Activated T-cell treated with anti-CD3 and anti-CD28 coated beads for 48 hours (primary cell): Measurements from ENCODE around the gene FGF4.

Experiments
- DNase-seq: peaks from one replicate; pipeline ENCODE4 v3.0.0-alpha.2; 2020; ENCODE audit warnings: low read depth

The FGF4 gene

DNA sequence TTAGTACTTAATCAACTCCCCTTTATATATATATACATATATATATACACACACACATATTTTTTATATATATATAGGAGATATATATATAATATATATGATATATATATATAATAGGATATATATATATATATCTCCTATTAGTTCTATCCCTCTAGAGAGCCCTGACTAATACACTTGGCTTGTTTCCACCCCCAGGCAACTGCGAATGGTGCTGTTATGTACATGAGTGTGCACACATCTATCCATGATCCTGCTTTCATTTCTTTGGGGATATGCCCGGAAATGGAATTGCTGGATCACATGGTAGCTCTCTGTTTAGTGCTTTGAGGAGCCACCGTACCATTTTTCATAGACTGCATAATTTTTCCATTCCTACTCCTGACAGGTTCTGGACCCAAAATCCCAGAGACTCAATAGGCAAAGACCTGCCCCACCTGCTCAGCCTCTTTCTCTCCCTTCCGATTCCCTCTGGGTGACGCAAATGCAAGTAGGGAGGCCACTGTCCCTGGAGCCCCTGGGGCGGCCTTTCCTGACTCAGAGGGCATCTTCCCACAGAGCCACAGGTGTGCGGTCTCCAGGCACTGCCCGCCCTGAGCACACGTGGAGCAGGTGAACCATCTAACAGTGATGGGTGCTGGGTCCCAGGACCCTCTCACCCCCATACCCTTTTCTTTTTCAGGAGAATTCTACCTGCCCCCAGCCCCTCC lies 32.1 kb upstream of the FGF4 start:
- DNase-seq: no peak

DNA sequence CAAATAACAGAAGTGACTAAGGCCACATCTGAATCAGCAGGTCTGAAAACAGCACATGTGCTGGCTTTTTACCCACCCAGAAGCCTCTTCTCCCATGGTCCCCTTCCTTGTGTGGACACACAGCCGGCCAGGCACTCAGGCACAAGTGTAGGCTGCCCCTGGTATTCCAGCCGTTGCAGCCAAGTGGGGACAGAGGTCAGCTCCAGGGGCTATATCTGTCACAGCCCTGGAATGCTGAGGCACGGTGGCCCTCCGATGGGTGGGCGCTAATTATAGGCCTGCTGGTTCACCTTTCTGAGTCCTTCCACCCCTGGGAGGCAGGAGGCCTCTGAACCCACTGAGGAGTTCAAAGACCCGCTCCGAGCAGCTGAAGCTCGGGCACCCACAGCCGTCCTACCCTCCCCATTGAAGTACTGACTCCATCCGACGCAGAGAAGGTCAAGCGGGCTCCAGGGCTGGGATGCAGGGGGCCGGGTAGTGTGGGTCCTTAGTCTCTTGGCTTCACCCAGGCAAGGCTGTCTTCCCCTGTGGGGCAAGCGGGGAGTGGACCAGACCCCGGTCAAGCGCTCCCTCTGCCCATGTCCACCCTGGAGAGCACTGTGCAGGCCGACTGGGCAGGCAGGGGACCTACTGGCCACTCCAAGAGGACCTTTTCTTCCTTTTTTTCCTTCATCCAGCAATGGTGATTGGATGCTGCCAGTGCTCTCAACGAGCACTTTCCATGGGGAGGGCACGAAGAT lies 29.8 kb upstream of the FGF4 start:
- DNase-seq: no peak

DNA sequence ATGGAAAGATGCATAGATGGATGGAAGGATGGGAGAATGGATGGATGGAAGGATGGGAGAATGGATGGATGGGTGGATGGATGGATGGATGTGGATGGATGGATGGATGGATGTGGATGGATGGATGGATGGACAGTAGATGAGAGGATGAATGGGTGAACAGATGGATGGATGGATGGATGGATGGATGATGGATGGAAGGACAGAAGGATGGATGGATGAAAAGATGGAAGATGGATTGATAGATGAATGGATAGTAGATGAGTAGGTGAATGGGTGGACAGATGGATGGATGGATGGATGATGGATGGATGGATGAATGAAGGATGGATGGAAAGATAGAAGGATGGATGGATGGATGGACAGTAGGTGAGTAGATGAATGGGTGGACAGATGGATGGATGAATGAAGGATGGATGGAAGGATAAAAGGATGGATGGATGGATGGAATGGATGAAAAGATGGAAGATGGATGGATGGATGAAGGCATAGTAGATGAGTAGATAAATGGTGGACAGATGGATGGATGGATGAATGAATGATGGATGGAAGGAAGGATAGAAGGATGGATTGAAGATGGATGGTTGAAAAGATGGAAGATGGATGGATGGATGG lies 28.6 kb upstream of the FGF4 start:
- no peak for DNase-seq

DNA sequence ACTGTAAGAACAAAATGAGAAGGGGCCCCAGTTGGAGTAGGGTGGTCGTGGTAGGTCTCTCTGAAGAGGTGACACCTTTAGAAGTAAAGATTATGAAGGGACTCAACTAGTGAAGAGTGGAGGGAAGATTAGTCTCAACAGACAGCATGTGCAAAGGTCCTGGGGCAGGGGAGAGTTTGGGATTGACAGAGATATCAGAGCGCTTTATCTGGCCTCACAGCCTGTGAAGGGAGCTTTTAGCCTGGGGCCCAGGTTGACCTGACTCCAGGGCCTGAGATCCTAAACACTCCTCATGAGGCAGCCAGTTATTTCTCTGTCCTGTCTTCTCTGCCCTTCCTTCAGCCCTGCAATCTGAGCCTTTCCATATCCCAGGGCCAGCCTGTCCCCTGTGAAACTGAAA lies 27.9 kb upstream of the FGF4 start:
- no peak for DNase-seq

DNA sequence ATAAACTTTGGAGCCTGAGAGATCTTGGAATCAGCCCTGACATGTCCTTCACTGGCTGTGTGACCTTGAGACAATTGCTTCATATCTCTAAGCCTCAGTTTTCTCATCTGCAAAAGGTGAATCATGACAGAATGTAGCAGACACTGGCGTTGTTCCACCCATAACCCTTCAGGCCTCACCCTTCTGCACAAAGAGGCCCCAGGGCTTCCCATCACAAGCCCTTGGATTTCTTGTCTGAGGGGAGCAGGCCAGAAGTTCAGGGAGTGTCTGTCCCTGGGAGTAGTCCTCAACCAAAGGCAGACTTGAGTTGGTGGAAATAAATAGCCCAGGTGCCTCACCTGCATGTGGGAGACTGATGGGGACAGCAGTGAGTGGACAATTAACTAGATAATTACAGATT lies 27.4 kb upstream of the FGF4 start:
- no peak for DNase-seq

DNA sequence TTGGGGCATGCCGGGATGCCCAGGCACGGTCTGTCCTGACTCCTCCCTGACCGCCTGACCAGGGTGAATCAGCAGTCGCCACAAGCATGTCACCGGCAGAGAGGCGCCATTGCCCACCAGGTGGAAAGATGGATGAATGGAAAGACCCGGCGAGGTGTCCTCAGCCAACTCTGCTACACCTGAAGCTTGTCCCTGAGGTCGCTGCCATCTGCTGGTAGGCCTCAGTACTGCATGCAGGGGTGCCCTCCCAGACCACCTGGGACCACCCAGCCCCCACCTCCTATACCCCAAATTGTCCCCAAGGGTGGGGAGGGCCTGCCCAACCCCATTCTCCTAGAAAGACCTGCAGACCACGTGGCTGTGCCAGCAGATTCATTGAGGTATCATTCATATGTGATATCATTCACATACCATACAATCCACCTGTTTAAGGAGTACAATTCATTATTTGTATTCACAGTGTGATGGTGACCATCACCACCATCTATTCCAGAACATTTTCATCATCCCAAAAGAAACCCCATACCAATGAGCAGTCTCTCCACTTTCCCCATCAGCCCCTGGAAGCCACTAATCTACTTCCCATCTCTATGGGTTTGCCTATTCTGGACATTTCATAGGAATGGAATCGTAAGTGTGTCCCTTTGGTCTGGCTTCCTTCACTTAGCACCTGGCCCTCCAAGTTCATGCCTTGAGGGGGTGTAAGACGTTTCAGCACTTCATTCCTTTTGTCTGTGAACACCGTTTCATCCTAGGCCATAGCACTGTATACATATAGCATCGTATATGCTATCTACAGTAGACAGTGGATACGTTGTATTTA lies 26.6 kb upstream of the FGF4 start:
- peak; percentile 28 for DNase-seq

DNA sequence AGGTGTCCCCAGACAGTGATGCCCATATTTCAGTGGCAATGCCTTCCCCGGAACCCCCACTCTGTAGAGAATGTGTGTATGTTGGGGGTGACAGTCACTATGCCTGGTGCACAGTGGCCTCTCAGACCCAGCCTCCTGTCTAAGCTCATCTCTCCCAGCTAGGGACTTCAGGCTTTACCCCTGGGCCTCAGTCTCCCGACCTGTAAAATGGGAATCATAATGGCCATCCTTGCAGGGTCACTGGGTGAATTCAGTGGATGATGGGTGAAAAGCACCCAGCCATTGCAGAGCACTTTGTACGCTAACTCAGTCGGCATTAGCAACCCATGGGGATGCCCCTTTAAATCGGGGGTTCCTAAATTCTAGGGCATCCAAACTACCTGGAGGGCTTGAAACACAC lies 25.1 kb upstream of the FGF4 start:
- no peak for DNase-seq

DNA sequence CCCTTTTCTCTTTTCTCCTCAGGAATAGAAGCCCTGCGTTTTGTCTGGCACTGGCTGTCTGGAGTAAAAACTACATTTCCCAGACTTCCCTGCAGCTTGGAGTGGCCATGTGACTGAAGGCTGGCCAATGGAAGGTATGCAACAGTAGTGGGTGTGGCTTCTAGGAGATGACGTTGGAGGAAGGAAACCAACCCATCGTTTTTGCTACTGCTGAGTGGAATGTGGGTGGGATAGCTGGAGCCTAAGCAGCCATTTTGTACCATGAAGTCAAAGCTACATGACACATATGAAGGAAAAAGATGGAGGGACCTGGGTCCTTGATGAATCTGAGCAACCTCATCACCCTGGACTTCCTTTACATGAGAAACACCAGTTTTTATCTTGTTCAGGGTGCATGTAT lies 24.4 kb upstream of the FGF4 start:
- no peak for DNase-seq

DNA sequence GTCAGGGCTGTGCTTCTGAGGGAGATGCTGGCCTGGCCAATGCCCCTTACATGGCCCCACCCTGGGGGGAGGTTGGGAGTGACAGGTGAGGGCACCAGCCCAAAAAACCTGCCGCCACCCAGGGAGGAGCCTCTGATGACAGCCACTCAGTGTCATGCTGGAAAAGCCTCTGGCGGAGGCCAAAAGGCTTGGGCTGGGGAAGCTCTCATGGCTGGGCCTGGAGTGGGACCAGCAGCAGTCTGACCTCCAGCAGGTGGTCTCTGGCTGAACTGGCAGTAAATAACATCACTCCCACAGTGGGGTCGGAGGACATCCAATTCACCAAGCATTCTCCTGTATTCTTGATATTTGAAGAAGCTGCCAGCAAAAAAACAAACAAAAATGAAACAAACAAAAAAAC lies 24.0 kb upstream of the FGF4 start:
- no peak for DNase-seq

DNA sequence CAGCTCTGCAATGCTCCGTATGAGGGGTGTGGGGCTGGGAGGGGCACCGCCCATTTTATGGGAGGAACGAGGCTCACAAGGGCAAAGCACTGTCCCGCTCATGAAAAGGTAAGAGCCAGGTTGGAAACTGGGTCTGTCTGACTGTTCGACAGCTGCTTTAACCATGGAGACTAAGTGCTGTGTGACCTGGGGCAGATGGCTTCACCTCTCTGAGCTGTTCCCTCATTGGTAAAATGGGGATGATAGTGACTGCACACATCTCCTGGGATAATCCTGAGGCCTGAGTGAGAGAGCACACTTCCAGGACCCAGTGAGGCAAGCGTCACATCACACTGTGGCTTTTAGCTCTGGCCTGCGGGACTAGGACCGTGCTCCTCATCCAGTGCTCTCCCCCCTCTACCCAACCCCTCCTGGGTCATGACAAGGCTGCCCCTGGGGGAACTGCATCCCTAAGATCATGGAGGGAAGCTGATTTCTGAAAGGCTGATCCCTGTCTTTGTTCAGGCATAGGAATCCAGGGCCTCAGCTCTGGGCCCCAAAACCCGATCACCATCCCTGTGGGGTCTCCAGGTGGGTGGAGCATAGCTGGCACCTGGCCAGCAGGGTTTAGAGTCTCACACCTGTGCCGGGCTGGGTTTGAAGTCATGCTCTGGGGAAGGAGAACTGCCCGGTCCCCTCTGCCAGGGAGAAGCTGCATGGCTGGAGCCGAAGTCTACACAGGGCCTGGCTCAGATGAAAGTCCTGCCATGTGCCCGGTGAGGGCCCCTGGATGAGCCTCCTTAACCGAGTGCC lies 22.8 kb upstream of the FGF4 start:
- DNase-seq: no peak

DNA sequence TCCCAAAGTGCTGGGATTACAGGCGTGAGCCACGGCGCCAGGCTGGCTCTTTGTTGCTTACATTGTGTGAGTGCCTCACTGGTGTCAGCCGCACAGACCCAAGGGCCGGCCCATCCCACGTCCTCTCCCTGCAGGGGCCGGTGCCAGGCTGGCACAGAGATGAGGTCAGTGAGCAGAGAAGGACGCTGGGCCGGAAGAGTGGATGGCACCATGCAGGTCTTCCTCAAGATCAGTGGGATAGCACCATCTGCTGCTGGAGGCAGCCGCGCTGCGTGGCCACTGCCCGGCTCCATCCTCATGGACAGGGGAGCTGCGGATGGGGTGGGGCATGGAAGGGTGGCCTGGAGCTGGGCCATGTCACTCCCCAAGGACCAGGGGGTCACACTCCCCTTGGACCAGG lies 22.0 kb upstream of the FGF4 start:
- no peak for DNase-seq

DNA sequence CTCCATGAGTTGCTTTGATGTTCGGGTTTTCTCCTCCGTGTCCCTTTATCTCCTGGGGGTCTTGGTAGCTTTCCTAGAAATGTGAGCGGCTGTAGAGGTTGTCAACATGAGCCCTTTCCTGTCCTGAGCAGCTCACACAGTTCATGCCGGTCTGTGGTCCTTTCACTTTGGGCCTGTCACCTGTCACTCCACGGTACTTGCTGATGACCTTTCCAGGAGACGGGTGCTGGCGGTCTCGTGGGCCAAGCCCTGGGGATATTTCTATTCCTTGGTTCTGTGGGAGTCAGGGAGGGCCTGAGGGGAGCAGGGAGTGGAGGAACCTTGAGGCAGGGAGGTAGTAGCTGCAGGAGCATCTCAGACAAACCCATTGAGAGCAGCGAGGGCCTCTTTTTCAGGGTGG lies 20.9 kb upstream of the FGF4 start:
- no peak for DNase-seq

DNA sequence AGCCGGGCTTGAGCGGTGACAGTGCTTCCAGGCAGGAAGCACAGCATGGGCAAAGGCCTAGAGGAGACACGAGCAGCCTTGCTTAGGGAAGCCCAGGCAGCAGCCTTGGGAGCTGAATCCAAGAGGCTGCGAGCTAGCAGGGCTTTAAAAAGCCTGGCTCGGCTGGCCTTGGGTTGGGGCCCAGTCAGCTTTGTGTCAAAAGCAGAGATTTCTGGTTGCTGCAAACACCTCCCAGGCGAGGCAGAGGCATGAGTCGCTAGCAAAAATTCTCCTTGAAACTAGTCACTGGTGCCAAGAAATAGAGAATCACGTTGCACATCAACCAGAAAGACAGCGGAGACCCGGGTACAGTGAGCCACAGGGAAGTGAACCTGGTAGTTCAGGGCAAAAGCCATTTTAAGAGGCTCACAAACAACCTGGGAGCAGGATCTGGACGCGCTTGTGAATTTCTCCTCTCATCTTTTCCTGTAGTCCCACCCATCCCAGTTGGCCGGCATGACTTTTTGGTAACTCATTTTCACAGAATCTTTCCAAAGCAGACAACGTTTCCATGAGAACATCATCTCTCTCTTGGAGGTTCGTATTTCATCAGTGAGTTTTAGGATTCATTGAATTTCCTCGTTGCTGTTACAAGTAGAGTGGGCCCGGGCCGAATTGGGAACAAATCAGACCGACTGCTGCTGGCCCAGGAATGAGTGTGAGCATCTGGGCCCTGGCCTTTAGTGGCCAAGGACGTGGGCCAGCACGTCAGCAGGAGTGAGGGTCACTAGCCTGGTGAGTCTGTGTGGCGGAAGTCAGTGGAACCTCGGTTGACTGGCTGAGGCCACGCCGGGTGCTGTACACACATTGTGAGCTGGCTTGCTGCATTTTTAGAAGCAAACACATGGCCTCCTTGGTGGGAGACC lies 16.4 kb upstream of the FGF4 start:
- DNase-seq: no peak

DNA sequence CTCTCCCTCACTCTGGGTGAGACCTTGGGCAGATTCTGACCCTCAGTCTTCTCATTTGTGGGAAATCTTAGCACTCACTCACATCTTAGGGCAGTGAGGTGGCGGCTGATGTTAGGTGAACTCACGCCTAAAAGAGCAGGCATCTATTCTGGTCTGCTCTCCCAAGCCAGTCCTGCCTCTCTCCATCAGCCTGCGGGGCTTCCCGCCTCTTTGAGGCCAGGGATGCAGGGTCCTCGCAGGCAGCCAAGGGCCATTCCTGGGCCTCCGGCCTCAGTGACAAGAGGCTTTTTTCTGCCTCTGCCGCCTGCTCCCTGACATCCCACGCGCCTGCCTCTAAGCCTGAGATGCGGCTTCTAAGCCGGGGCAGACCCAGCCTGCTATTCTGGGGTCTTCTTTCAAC lies 13.8 kb upstream of the FGF4 start:
- no peak for DNase-seq

DNA sequence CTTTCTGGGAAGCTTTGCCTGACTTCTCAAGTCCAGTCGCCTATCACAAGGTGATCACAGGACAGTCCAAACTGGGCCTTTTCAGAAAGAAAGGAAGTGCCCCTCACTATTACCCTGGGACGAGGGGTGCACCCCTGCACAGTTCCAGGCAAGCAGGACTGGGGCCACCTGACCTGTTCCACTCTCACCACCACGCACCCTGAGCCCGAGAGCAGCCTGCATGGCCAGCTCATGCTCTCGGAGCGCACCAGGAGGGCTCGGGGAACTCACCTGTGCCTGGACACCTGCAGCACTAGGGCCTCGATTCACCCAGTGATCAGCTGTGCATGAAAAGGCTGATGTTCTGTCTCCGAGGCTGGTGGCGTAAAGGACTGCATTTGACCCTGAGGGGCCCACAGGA lies 12.8 kb upstream of the FGF4 start:
- no peak for DNase-seq

DNA sequence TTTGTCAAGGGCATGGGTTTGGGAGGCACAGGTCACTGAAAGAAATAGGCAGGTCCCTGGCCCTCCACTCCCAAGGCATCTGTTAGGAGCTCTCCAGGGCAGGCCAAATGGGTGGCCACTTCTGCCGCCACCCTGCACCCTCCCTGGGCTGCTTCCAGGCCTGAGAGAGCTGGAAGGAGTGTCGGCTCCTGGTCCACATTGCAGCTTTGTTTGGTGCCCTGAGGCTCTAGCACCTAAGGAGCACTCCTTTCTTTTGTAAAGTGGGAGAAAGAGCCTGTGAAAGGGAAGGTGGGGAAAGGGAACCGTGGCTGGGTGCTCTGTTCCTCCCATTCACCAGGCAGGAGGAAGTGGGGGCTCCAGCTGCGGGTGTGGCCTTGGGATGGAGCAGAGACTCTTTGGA lies 12.3 kb upstream of the FGF4 start:
- DNase-seq: no peak

DNA sequence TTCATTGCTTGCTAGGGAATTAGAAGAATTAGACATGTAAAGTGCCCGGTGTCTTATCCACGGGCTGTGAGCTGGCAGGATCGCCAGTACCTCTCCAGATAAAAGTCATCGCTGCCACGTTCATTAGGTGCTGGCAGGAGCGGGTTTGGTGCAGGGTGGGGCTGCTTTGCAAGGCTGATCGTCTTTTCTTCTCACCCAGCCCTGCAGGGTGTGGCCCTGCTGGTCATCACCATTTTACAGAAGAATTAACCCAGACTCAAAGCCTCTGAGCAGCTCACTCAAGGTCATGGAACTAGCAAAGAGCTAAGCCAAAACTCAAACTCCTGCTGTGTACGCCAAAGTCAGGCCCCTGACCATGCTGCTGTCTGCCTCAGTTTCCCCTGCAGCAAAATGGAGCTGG lies 6.1 kb upstream of the FGF4 start:
- no peak for DNase-seq

DNA sequence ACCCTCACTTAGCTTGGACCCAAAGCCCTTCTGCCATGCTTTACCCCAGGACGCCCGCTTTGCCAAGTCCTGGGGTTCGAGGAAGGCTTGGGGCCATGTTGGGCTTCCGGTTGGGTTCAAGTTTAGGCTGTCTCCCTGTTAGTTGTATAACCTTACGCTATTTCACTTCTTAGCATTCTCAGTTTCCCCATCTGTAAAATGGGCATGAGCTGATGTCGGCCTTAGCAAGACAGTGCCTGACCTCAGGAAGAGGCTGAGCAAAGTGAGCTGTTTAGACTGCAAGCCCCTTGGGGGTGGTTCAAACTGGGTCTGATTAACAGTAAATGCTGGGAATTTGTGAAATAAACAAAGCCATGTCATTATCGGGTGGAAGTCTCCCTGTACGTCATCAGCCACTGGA lies 3.2 kb upstream of the FGF4 start:
- no peak for DNase-seq

DNA sequence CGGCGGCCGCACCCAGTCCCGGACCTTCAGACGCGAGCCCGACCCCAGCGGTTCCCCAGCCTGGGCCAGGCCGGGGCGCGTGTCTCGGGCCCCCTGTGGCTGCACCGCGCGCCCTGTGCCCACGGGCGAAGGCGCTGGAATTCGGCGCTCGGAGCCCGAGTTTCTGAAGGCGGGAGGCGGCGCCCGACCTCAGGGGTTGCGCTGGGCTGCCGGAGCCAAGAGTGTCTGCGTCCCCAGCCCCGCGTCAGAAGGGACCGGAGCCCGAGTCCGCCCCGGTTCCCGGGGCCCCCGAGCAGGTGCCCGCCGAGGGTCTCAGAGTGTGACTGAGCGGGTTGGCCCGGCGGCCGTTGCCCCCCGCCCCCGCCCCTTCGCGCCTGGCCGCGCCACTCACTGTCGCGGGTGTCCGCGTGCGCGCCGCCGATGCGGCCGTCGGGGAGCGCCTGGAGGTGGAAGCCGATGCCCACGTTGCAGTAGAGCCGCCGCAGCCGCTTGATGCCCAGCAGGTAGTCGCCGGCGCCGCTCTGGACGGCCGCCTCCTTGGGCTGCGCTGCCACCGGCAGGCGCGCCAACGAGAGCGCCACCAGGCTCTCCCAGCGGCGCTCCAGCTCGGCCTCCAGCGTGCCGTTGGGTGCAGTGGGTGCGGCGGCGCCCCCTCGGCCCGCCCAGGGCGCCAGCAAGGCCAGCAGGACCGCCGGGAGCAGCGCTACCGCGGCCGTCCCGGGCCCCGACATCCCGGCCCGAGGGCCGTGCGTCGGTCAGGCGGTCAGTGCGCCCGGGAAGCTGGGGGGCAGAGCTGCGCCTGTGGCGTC lies 583 bp downstream of the FGF4 start:
- no peak for DNase-seq
